Hematopoietic multipotent progenitor cell treated with erythropoietin and hydrocortisone succinate and interleukin-3 and kit ligand, for 4 days (in vitro differentiated cells): ENCODE data around the gene EFCAB8.
"Not testable (repeated sequence)": the region's sequence is repeated elsewhere in the genome, so short reads cannot be mapped to it uniquely, and the experiment has no call there.

Experiments
- DNase-seq: peaks from one replicate; pipeline ENCODE4 v3.0.0-alpha.2; 2015

The EFCAB8 gene

DNA sequence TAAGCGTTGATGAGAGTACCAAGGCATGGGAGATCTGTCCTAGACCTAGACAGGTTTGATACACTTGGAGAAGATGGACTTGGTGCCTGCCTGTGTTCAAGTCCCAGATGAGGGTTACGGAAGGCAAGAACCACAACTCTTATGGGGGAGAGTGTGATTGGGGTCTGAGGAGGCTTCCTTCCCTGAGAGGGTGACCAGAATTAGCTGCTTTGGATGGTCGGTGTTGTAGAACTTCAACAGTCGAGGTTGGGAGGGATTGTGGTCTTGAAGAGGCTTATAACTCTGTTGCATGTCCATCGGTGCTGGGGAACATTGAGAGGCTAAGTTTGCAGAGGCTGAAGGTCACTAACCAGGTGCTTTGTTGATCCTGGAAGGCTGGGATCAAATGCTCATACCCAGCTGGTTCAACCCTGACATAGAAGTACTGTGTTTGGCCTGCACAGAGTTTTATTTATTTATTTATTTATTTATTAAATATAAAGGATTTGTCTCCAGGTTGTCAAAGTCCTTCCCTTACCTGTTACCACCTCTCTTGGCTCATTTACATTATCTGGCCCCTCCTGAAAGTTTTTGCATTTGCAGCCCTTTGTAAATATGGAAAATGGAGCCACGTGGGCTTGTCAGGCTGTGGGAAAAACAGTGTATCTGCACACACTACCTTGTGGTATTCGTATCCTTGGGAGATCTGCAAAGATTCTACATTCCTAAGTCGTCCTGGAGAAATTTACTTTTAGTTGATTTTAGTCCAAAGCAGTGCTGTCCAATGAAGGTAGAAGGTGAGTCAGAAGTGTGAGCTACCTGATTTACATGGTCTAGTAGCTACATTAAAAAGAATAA lies 15.8 kb upstream of the EFCAB8 start:
- no peak for DNase-seq

DNA sequence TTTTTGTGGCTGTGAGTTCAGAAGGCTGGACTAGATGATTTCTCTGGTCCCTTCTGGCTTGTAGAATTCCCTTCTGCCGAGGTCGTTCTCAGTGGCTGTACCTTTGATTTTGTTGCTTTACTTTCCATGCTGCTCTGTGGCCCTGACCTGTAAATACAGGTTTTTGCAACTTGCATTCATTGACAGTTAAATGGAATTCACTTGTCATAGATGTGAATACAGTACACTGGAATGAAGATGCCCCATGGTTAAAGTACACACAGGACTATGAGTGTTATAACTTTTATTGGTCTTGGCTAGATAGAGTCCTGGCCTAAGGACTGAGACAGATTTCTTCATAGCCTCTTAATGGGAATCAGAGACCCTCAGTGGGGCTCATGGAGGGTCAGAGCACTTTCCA lies 12.9 kb upstream of the EFCAB8 start:
- DNase-seq, result no peak

DNA sequence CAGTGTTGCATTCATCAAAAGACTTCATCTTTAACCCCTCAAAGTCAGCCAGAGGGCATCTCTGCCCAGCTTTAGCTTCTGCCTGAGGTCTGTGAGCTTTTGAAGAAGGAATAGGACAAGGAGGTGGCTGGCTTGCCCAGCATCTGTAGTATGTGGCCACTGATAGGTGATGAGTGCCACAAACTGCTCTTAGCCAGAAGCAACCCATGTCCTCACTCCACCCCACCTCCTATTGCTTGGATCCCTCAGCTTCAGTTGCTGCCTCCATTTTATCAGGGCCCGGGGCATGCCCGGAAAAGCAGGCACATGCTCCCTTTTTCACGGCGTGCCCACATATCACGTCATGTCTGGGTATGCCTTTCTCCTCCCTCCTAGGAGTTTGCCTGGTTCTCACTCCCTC lies 11.9 kb upstream of the EFCAB8 start:
- no peak for DNase-seq

DNA sequence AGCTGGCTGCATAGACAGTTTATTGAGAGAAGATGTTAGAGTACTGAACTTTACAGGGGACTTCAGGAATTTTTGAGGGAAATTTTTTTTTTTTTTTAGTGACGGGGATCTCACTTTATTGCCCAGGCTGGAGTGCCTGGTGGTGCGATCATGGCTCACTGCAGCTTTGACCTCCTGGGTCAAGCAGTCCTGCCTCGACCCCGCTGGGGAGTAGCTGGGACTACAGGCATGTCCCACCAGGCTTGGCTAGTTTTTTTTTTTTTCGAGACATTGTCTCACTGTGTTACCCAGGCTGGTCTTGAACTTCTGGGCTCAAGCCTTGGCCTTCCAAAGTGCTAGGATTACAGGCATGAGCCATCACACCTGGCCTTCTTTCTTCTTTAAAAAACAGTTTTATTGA lies 10.8 kb upstream of the EFCAB8 start:
- DNase-seq, result no peak

DNA sequence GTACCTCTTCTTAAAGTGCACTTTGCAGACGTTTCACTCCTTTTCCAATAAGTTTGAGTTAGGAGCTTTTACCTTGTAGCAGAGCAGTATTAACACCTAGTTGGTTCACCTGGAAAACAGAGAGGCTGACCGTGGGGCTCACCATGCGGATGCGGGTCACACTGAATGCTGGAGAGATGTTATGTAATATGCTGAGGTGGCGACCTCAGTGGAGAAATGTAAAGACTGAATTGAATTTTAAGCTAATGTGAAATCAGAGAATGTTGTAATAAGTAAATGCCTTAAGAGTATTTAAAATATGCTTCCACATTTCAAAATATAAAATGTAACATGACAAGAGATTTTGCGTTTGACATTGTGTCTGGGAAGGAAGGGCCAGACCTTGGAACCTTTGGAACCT lies 9.9 kb upstream of the EFCAB8 start:
- no peak for DNase-seq

DNA sequence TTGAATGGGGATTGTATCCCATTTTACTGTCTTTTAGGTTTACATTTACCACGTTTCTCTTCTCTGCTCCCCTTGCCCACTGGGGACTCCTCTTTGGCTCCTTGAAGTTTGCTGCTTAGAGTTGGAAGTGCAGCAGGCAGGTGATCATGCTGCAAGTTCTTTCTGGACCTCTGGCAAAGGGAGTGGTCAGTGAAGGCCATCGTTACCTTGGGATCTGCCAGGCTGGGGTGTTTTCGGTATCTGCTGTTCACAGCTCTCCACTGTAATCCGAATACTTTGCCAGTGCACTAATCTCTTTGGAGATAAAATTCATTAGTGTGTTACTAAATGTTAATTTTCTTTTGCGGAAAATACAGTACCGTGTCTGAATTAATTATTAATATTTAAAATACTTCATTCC lies 9.1 kb upstream of the EFCAB8 start:
- DNase-seq, result no peak

DNA sequence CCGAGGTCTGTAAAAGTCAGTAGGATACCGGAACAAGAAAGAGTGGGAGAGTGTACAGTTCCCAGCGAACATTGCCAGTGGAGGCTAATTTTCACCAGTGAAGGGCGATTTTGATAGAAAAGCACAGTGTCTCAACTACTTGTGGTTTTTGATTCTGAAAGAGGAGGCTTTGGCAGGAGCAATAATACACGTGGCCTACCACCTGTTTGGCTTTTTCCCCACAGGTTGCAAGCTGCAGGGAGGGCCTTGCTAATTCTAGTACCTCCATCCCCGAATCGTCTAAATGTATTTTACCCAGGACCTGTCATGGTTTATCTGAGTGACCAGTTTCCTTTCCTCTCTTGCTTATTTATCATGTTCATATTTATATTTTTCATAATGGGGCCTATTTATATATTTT lies 3.3 kb upstream of the EFCAB8 start:
- DNase-seq, result no peak

DNA sequence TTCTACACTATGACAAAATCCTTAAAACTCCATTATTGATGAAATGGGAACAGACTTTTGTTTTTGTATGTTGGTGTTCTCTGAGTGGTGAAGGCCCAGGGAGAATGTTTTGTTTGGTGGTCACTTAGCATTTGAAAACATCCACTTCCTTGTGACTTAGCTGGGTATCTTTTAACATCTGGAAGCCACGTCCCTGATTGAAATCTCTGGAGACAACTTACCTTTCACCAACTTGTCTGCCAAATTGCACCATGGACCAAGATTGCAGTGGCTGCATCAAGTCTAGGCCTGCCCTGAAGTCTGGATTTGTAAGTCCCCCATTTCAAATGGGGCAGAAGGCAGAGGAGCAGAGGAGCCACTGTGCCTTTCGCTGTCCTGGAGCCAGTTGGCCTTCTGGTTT lies 534 bp upstream of the EFCAB8 start:
- DNase-seq, result no peak

DNA sequence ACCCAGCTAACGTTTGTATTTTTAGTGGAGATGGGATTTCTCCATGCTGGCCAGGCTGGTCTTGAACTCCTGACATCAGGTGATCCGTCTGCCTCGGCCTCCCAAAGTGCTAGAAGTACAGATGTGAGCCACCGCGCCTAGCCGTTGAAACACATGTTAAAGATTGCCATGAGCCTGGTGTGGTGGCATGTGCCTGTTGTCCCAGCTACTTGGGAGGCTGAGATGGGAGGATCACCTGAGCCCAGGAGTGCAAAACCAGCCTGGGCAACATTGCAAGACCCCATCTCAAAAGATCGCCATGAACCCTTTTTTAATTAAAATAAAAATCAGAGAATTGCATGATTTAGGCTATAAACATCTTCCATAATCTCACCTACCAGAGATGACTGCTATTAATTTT lies 2.7 kb downstream of the EFCAB8 start:
- no peak for DNase-seq

DNA sequence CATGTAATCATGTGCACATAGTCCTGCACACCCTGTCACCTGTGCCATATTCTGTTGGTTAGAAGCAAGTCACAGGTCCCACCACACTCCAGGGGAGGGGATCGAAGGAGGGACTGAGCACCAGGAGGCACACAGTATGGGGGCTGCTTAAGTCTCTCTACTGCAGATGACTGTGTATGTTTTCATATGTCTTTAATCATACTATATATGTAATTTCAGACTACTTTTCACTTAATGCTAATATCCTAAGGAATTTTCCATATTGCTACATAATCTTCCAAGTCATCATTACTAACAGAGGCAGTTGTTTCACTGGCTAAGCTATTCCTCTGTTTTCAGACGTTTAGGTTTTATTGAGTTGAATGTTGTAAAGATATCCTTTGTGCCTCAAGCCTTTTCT lies 10.8 kb downstream of the EFCAB8 start:
- DNase-seq, result no peak

DNA sequence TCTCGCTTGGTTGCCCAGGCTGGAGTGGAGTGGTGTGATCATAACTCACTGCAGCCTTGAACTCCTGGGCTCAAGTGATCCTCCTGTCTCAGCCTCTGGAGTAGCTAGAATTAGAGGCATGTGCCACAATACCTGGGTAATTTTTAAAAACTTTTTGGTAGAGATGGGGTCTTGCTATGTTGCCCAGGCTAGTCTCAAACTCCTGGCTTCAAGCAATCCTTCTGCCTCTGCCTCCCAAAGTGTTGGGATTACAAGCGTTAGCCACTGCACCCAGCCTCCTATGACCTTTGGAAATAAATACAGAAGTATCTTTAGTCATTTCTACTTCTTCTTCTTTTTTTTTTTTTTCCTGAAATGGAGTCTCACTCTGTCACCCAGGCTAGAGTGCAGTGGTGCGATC lies 11.8 kb downstream of the EFCAB8 start:
- not testable (repeated sequence) for DNase-seq

DNA sequence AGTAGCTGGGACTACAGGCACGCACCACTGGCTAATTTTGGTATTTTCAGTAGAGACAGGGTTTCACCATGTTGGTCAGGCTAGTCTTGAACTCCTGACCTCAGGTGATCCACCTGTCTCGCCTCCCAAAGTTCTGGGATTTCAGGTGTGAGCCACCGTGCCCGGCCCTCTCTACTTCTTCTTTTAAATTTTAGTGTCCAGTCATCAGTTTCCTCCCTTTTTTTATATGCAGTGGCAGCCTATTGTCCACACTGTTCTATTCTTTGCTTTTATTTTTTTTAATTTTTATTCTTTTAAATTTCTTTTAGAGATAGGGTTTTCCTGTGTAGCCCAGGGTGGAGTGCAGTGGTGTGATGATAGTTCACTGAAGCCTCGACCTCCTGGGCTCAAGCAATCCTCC lies 12.3 kb downstream of the EFCAB8 start:
- DNase-seq, result no peak

DNA sequence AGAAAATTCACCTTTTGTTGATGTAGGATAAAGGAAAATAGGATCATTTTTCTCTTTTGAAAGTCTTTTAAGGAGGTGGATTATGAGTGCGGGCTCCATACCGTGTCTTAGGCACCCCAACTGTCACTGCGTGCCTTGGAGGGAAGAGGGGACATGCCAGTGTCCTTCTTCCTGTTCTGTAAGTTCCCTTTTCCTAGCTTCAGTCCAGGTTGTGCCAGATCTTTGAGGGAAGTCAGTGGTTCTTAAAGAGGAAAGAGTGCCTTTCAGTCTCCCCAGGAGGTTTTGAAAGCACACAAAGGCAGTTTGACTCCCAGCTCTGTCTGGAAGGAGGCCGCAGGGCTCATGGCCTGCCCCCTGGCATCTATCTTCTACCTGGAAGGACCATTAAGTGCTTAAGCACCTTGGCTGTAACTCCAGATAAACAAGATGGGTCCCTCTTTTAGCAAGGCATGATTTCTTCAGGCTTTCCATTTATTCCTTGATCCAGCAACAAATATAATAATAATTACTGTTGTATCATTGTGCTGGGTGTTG lies 13.0 kb downstream of the EFCAB8 start:
- no peak for DNase-seq

DNA sequence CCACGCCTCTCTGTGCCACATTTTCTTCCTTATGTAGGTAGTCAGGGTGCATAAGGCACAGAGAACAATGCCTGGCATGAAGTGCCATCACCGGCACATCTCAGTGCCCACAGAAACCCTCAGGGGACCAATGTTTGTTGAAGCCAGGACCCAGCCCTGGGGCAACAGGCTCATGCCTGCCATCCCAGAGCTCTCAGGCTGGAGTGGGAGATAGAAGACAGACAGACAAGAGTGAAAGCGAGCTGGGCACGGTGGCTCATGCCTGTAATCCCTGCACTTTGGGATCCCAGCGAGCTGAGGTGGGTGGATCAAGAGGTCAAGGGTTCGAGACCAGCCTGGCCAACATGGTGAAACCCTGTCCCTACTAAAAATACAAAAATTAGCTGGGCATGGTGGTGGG lies 13.5 kb downstream of the EFCAB8 start:
- DNase-seq, result no peak

DNA sequence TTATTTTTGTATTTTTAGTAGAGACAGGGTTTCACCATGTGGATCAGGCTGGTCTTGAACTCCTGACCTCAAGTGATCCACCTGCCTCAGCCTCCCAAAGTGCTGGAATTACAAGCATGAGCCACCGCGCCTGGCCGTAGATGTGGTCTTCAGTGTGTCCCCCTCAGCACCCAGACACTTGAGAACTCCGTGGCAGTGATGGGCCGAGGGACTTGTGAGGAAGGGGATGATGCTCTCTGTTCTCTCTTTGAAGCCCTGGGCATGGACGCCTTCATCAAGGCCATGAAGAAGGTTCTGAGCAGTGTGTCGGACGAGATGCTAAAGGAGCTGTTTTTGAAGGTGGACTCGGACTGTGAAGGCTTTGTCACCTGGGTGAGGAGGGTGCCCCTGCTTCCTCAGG lies 16.9 kb downstream of the EFCAB8 start:
- no peak for DNase-seq

DNA sequence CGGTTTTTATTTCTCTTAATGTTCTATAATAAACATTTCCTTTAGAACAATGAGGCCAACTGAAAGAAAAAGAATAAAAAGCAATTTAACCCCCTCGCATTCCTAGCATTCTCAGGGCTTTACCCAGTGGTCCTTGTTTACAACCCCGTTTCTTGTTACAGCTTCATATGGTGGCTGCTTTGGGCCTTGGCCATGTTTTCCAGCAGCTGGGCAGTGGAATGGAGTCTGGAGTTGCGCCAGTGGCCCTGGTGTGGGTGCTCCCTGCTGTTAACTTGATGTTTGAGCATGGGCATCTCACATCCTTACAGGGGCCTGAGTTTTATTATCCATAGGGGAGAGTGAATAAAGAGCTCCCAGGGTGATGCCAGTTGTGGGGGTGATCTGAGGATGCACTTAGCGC lies 18.8 kb downstream of the EFCAB8 start:
- no peak for DNase-seq

DNA sequence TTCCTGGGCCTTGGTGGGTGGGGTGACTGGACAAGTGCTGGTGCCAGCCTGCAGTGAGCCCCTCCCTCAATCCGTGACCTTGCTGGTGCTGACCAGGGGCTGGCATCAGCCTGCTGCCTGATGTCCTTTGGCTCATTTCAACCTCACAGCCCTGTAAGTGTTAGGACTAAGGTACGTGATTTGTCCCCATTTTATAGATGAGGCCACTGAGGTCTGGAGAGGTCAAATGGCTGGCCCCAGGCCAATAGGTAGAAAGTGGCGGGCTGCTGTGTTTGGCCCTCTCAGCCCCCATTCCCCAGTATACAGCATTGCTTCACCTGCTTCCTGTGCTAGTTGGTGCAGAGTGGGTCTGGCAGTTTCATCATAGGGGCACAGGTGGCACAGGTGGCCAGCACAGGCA lies 20.1 kb downstream of the EFCAB8 start:
- no peak for DNase-seq

DNA sequence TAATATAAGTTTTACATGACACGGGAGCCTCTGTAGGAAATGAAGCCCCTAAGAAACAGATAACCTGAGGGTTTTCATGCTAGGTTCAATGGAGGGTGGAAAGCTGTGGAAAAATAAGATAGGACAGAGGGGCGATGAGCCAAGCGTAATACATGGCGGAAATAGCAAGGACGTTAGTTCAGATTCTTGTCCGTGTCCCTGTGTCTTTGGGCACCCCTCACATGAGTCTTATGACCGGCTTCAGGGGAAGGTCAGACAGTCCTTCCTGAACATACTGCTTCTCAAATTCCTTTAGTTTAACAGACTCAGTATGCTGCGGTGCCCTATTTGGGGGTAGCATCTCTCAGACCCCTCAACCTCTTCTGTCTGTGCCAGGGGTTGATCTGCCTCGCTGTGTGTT lies 20.8 kb downstream of the EFCAB8 start:
- DNase-seq, result no peak

DNA sequence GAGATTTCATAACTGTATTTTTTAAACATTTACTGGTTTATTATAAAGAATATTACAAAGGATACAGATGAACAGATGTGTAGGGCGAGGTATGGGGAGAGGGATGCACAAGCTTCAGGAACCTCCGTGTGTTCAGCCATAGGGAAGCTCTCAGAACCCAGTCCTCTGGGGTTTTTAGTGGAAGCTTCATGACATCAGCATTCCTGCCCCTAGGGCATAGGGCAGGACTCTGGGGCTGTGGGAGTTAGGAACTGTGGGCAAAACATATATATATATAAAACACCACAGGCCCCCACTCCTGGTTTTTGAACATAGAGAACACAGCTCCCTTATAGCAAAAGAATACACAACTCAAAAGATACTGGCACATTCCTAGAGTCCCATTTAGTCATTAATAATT lies 21.9 kb downstream of the EFCAB8 start:
- no peak for DNase-seq

DNA sequence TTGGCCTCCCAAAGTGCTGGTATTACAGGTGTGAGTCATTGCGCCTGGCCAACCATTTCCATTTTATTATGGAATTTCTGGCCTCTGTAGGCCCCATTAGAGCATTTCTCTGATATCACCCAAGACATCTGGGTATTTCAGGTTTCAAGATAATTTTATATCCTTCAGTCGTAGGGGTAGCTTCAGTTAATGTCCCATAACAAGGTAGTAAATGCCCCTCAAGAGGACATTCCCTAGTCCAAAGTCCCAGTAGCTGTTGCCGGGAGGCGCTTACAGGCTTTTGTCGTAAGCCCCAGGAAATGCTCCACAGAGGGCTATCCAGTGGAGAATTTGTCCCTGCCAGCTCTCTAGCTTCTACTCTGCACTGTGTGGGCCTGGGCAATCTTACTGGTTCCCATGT lies 24.4 kb downstream of the EFCAB8 start:
- no peak for DNase-seq

DNA sequence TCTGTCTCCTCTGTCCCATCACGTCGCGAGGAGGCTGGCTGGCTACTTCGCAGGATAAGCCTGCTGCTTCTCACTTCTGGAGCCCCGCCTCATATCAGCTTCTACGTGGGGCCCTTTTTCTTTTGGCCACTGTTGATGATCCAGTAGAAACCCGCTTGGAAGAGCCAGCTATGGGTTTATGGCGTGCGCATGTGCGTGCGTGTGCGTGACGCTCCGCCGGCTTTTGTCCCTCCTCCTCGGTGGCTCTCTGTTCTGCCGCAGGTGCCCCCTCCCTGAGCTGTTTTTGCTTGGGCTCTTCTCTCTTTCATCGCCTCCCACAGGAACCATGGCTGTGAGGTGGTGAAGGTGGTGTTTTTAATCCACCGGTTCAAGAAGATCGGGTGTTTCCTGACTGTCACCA lies 26.5 kb downstream of the EFCAB8 start:
- no peak for DNase-seq

DNA sequence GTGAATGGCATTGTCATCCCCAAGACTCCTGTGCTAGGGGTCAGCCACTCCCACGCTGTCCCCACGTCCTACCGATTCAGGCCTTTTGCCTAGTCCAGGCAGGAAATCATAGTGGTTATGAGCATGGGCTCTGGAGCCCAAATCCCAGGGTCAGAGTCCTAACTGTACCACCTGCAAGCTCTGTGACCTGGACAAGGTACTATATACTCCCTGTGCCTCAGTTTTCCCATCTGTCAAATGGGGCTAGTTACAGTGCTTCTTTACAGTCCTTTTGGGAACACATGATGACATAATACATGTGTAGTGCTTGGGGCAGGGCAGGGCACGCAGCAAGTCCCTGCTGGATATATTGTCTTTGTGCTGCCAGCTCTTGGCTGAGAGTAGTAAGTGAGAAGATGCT lies 27.2 kb downstream of the EFCAB8 start:
- no peak for DNase-seq

DNA sequence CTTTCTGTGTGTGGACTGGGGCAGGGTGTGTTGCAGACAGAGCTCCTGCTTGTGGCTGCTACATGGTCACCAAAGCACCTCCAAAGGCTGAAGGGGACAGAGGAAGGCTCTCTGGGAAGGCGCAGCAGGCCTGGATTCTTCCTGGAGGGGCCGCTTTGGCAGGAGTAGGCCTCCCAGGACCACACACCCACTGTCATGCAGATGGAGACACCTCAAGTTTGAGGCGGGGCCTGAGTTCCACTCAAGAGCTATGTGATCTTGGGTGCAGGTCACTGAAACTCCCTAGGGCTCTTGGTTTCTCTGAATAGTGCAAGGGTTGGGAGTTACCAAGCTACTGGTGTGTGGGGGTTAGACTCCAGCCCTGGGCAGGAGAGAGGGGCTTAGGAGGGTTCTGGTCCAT lies 27.9 kb downstream of the EFCAB8 start:
- DNase-seq, result no peak

DNA sequence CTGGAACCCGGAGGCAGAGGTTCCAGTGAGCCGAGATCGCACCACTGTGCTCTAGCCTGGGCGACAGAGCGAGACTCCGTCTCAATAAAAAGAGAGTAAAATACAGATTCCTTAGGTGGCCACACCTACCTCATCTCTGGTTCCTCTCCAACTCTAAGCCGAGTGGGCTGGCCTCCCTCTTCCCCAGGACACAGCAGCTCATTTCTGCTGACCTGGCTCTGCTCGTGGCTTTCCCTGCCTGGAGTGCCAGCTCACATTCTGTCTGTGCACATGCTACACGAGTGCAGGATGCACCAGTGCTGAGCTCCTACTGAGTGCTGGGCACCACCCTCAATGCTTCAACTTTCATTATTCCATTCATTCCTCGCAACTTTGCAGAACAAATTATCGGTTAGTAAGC lies 28.8 kb downstream of the EFCAB8 start:
- no peak for DNase-seq

DNA sequence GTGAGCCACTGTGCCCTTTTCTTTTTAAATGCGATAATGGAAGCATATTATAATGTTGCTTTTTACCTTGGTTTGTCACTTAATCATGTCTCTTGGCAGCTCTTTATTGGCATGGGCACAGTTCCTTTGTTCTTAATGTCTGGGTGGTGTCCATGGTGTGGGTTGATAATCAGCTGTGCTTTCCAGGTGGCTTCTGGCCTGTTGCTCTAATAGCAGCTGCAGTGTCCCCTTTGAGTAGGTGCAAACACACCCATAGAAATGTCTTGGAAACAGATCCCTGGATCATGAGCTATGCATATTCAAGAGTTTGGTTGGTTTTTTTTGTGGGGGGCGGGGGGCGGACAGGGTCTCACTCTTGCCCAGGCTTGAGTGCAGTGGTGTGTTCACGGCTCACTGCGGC lies 29.9 kb downstream of the EFCAB8 start:
- no peak for DNase-seq
